DMS79 treated with DMSO at 0.1 percent for 48 hours (cell line): Measurements from ENCODE around the gene RAB22A.
"Not testable (repeated sequence)": the region's sequence is repeated elsewhere in the genome, so short reads cannot be mapped to it uniquely, and the experiment has no call there.

Experiments used
- DNase-seq: peaks from one replicate; lab custom pipeline; 2025; lab: John Stamatoyannopoulos, UW

The RAB22A gene

DNA sequence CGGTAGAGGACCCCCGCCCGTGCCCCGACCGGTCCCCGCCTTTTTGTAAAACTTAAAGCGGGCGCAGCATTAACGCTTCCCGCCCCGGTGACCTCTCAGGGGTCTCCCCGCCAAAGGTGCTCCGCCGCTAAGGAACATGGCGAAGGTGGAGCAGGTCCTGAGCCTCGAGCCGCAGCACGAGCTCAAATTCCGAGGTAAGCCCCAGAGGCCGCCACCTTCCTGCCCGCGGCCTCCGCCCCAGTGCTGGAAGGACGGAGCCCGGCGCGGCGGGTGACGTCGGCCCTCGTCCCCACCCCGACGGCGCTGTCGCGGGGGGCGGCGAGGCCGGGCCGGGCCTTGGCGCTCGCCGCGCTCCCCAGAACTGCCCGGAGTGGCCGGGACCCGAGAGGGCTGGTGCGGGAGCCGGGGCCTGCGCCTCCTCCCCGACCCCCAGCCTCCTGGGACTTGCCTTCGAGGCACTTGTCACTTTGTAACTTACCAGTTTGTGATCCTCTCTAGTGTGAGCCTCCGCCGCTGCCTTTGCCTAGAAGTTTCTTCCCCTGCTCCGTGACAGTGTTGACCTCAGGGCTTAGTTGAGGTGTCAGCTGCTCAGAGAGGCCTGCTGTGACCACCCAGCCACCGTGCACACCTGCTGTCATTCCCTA lies 79.9 kb downstream of the RAB22A start:
- DNase-seq = no peak

DNA sequence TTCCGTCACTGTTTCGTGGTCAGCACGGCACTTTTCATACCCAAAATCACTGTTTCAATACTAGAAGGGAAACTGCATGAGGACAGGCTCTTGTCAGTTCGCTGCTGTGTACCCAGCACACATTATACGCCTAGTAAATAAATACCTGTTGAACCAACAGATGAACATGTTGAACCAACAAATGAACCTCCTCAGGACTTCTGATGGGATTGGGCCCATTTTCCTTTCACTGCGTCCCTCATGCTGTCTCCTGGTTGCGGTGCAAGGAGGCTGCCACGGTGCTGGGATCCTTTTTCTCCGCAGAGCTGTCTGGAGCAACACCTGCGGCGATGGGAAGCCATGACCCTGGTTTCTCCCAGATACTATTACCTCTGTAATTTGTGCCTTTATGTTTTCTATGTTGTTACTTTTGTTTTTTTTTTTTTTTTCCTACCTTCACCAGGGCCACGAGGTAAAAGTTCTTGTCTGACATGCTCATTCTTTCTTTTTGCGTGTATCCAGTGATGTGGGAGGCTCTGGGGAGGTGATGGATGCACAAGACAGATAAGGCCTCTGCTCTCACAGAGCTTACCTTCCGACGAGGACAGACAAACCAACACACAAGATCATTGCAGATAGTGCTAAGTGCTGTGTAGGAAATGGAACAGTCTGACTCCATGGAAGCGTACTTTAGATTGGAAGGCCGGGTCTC lies 80.6 kb downstream of the RAB22A start:
- DNase-seq = no peak

DNA sequence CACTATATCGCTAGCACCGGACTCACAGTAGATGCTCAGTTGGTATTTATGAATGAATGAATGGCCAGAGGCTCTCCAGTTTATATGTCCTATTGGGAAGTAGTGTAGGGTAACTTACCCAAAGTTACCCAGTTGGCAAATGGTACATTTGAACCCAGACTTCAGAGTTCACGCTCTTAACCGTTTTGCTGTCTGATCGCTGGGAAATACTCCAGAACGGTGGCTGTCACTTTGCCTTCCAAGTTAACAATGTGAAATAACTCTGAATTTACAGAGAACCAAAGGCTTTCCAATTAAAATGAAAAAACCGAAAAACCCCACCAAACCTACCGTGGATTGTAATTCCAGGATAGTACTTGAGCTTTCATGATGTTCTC lies 81.1 kb downstream of the RAB22A start:
- DNase-seq = no peak

DNA sequence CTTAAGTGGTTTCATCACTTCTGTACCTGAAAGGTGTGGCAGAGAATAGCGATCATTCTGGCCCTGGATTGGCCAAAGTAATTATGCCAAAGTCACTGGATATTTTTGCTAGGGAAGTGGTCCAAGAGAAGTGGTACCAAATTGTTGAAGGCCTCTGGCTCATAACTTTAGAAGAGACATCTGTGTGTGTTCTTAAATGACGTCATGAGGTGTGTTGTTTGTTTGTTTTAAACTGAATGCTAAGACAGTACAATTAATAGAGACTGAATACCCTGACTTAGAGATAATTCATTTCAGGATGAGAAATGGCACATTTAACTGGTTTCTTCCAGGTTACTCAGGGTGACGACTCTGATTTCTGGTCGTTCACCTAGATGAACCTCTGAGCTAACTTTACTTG lies 82.8 kb downstream of the RAB22A start:
- DNase-seq = no peak

DNA sequence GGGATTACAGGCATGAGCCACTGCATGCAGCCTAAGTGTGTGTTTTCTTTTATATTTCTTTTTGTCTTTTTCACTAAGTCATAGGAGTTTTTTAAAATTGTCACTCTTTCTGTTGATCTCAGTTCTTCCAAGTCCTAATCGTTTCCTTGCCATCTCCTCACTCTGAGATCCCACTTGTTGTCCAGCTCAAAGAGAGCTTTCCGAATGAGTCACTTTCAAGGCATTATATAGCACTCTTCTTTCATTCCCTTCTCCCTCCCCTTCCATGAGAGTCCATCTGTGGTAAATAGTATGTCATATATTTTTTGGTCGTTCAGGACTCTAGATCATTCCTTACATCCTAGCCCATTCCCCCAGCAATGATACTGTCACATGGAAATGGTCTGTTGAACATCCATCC lies 83.8 kb downstream of the RAB22A start:
- DNase-seq = no peak

DNA sequence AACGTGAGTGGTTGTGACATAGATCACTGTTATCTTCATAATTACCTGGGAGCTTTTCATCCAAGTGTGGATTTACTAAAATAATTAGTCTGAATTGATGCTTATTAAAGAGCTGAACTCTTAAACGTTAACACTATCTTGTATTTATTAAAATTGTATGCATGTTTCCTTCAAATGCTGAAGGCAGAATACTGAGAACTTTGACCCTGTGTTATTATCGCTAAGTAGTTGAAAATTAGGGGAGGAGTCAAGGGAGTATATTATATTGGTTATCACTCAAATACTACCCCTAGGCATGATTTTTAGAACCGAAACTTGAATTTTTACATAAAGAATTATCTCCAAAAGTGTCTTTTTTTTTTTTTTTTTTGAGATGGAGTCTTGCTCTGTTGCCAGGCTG lies 85.3 kb downstream of the RAB22A start:
- DNase-seq = no peak

DNA sequence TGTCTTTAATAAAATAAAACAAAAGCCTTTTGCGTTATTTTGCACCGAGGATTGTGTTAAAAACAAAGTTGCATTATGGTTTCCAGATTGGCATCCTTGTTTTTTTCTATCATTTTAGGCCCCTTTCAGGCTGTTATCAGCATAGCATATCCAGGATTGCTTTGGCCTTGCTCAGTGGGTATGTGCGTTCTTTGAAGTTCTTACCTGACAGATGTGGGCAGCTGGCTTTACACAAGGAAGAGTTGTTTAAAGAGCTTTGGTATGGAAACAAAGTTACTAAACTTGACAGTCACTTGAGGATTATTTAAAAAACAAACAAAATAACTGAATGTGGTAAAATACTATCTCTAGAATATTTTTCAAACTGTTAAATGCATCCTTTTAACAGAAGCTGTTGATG lies 86.1 kb downstream of the RAB22A start:
- DNase-seq = no peak

DNA sequence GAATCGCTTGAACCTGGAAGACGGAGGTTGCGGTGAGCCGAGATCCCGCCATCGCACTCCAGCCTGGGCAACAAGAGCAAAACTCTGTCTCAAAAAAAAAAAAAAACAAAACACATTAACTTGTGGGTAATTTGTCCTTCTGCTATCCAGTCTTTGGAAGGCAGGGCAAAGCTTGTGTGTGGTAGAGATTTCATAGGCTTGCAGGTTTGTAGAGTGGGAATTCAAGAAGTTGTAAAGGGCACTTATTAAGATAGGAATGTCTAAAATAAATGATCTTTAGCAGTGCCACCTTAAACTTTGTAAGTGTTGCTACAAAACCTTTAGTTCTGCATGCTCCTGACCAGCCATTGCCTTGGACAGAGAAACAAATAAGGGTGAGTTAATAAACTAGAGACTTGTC lies 87.9 kb downstream of the RAB22A start:
- no peak for DNase-seq

DNA sequence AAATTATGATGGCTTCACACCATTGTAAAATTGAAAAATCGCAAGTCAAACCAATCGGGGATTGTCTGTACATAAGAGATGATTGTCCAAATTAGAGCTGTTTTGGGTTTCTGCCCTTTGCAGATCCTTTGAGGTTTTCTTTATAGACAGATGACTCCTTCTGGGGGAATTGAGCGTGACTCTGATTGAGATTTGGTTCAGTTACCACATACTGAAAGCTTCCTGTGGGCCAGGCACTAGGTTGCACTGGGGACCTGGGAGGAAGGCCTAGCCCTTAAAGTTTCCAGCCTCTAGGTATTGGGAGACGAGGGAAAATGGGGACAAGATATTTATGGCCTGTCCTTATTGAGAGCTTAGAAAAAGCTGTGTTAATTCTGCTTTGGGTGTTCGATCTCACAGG lies 88.7 kb downstream of the RAB22A start:
- DNase-seq = no peak

DNA sequence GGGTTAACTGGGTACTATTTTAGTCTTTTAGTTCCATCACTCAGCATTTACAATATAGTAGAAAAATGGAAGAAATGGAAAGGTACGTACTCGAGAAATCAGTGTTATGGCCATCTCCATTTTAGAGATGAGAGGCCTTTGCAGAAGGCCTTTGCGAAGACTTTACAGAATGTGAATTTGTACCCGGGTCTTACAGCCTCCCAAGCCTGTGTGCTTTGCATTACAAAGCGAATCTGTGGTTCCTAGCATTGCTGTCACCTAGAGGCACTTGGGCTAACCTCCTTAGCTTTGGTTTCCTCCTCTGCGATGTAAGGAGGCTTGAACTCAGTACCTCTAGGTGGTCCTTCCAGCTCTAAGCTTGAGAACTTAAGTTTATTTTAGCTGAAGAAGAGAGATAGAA lies 90.4 kb downstream of the RAB22A start:
- no peak for DNase-seq

DNA sequence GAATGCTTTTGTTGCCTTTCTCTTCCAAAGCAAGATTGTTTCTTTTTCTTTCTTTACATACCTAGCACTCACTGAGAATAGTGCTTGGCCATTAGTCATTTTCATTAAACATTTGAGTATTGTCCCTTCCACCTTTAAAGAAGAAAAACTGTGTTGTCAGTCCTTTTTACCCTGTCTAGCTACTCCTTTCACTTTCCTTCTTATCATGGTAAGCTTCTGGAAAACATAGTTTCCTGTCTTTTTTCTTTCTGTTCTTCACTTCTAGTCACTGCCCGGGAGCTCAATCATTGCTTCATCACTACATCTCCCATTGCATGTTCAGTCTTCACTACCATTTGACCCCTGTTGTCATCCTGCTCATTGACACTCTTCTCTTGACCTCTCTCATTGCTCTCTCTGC lies 91.6 kb downstream of the RAB22A start:
- no peak for DNase-seq

DNA sequence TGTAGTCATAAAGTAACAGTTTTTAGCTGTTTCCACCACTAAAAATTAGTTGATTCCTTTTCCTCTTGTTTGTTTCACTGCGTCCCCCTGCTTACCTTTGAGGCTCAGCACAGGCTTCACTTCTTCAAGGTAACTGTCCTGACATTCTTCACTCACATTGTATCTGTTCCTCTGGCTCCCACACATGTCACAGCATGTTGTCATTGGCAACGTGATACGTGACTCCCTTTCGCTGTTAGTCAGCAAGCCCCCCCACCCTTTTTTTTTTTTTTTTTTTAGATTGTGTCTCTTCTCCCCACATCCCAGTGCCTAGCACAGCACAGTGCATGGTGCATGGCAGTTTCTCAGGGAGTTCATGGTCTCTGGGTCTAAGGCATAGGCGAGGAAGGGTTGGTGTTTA lies 92.8 kb downstream of the RAB22A start:
- no peak for DNase-seq

DNA sequence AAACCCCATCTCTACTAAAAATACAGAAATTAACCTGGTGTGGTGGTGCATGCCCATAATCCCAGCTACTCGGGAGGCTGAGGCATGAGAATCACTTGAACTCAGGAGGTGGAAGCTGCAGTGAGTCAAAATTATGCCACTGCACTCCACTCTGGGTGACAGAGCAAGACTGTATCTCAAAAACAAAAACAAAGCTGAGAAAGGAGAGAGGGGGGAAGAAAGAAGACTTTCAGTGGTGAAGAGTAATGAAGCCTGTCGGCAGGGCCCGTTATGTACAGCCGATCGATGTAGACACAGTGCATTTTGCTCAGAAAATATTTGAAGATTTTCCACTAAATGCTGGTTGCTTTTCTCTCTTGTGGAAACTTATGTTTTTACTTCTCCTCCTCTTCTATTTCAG lies 93.3 kb downstream of the RAB22A start:
- no peak for DNase-seq

DNA sequence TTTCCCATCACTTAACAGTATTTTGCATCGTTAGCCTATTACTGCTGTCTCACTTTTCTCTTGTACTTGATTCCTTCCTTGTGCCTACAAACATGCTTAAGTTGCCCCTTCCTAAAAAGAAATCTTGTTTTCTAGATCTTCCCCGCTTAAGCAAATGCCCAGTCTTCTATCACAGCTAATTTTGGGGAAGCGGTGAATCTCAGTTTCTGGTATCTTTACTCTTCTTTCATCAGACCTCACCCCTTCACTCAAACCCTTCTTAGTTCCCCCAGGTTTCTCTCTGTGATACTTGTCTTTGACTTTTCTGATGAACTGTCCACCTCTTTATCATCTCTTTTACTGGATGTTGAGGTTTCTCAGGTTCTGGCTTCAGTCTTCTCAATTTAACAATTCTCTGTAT lies 93.8 kb downstream of the RAB22A start:
- no peak for DNase-seq

DNA sequence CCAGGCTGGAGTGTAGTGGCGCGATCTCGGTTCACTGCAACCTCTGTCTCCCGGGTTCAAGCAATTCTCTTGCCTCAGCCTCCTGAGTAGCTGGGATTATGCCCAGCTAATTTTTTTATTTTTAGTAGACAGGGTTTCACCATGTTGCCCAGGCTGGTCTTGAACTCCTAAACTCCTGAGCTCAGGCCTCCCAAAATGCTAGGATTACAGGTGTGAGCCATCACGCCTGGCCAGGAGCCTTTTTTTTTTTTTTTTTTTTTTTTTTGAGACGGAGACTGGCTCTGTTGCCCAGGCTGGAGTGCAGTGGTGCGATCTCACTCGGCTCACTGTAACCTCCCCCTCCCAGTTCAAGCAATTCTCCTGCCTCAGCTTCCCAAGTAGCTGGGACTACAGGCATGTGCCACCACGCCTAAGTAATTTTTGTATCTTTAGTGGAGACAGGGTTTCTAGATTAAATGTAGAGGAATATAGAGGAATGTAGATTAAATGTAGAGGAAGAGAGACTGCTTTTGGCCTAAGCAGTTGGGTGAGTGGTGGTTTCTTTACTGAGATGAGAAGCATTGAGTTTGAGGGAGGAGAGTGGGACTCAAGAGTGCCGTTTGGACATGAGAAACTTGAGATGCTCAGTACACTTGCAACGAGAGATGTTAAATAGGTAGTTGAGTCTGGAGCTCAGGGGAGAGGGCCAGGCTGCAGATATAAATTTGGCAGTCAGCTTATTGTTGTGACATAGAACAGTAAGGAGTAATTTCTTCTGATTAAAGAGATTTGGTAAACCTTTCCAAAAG lies 96.2 kb downstream of the RAB22A start:
- DNase-seq = peak; percentile 5

DNA sequence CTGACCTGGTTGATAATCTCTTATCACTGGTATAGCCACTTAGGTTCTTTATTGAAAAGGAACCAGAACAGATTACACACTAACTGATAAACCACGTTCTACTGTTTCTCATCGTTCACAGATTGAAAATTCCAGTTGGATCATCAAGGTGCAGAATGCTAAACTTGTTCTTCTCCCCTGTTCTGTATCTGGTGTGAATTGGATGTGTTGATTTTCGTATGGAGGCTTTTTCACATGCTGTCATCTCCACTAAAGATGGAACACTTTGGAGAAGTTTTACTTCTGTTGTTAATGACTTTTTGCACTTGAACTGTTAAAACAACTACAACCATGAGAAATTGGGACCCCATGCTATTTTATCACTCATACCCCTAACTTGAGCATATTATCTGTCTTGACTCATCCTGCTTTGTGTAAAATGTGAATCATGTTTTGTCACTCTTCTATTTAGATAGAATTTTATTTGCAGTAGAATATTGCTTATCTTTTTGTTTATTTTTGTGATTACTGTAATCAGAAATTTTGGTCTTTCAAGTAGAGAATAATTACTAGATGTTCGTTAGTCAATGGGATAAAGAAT lies 97.0 kb downstream of the RAB22A start:
- DNase-seq = no peak

DNA sequence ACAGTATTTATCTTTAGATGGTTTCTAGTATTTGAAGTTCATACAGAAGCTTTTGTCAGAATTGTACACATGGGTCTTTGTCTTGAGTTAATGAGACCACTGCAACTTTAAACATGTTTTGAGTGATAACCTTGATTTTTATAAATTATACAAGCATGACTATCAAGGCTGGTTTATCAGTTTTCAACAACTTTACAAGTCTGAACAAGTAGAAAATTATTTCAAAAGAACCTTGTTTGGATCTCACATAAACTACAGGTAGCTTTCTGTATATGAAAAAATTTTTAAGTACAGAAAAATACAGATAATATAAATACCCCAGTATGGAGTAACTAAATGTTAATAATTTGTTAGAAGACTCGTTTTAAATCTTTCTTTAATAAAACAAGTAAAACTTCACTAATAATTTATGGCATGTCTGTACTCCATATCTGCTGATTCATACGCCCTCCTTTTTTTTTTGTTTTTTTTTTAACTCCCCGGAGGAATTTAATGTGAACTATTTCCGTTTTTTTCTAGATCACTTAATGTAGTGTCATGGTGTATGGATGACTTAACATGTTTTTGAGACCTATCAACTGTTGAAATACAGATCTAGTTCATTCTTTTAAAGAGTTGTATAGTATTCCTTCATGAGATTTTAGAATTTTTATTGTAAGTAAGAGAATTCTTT lies 97.8 kb downstream of the RAB22A start:
- no peak for DNase-seq

DNA sequence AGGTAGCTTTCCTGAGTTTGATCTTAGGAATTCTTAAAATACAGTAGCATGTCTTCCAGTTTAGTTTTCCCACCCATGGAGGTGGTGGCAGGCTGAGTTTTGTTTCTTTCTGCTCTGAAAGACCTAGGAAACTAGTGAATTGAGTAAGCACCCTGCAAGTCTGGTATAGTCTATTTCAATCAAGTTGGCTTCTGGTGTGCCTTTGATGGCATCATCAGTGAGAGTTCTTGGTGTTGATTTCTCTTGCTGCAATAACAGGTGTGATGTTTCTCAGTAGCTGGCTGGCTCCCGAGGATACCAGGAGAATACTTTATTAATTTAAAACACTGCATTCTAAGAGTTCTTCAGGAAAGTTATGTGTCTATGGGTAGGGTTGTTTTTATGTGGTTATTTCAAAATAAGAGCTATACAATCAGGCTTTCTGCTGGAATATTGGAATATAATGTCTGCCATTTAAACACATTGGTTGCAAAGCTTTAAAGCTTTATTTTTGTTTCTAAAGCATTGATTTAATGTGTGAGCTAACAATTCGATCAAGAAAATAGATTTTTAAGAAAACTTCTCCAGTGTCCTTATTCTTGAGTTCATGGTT lies 98.5 kb downstream of the RAB22A start:
- DNase-seq = no peak

DNA sequence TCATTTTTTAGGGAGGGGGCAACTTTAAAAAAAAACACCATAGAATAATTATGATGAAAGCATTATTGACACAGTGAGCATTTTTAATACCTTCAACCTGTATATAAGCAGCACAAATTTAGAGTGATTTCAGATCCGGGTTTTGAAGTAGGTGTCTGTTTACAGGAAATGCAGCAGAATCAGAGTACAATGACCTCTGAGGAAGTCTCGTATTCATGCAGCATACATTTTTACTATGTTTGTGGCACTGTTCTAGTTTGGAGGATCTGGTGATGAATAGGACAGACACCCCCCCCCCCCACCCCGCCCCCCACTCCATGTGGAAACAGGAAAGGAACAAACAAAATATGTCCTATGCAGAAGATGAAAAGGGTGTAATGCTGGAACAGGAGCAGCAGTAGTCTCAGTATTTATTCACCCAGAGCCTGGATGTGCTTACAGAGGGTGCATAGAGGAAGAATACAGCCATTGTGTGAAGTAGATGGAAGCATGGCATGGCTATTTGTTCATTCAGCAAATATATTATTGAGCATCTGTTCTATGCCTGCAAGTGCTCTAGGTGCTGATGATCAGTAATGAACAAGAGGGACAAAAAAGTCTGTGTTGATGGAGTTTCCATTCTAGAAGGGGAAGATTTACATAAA lies 99.2 kb downstream of the RAB22A start:
- DNase-seq = peak; percentile 7

DNA sequence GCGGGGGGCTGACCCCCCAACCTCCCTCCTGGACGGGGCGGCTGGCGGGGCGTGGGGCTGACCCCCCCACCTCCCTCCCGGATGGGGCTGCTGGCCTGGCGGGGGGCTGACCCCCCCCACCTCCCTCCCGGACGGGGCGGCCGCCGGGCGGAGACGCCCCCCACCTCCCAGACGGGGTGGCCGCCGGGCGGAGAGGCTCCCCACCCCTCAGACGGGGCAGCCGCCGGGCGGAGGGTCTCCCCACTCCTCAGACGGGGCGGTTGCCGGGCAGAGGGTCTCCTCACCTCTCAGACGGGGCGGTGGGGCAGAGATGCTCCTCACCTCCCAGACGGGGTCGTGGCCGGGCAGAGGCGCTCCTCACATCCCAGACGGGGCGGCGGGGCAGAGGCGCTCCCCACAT lies 104.7 kb downstream of the RAB22A start:
- DNase-seq = not testable (repeated sequence)

DNA sequence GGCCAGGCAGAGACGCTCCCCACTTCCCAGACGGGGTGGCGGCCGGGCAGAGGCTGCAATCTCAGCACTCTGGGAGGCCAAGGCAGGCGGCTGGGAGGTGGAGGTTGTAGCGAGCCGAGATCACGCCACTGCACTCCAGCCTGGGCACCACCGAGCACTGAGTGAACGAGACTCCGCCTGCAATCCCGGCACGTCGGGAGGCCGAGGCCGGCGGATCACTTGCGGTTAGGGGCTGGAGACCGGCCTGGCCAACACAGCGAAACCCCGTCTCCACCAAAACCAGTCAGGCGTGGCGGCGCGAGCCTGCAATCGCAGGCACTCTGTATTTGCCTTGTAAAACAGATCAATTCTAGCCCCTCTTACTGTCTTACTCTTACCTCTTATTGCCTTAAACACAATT lies 105.3 kb downstream of the RAB22A start:
- DNase-seq = not testable (repeated sequence)

DNA sequence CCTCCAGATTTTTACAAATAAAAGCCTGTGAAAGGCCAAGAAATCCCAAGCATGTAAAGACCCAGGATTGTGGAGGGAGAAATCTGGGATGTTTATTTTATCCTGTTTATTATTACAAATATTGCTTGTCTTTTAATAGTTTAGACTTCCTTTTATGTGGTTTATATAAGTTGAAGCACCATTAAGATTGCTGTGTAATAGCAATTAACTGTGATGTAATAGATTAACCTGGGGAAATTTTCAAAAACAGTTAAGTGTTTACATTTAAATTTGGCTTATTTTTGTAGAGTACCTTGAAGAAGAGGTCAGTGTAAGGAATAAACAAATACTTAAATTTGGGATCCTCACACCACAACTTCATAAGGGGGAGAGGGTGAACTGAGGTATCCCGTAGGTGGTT lies 106.5 kb downstream of the RAB22A start:
- DNase-seq = no peak
